SK-N-MC (cell line): ENCODE measurements around the gene HPCAL1.

Source experiments
- FOXP2 ChIP-seq: optimal IDR thresholded peaks from 2 replicates; pipeline ENCODE3; 2011; ENCODE audit warnings: mild to moderate bottlenecking, moderate library complexity; ENCODE audit not compliant: insufficient read depth; ENCODE audit errors: extremely low read length, control extremely low read depth
- POLR2AphosphoS5 ChIP-seq: IDR thresholded peaks from 2 replicates; pipeline ENCODE4 v1.6.1; 2012; ENCODE audit warnings: mild to moderate bottlenecking, low read depth, low read length, borderline replicate concordance

GRCh38 chr2:10439971-10440370, 137.3 kb downstream of the HPCAL1 start:
- TF ChIP-seq POLR2AphosphoS5: no peak
- TF ChIP-seq FOXP2: no peak
